ENCODE measurements around the gene JUNB.

DNA sequence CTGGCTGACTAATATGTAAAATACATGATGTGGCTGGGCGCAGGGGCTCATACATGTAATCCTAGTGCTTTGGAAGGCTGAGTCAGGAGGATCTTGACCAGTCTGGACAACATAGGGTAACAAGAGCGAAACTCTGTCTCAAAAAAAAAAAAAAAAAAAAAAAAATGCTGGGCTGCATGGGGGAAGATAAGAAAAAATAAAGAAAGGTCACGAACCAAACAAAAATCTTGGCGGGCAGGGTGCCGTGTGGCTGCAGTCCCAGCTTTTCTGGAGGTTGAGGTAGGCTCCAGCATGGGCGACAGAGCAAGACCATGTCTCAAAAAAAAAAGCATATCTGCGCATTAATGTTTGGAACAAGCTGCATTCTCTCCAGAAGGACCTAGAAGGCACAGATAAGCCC, 23.8 kb downstream of the JUNB start:
- TF ChIP-seq HDAC6 (IDR thresholded peaks at IDR 0.05; ENCODE audit: low read depth, low read length) (no peak), SIN3A (conservative IDR thresholded peaks at IDR 0.05 in 1 of 2, IDR thresholded peaks at IDR 0.05 in 1 of 2; ENCODE audit: low read depth in 1 of 2, low read length in 2 of 2) (no peak), POLR2A (IDR thresholded peaks at IDR 0.05; ENCODE audit: control extremely low read depth in 1 of 2, low read depth in 2 of 2, low read length in 2 of 2) (no peak), CHD1 (IDR thresholded peaks at IDR 0.05; ENCODE audit: low read depth, low read length) (no peak), SP1 (IDR thresholded peaks at IDR 0.05; ENCODE audit: low read depth, low read length) (no peak), CBX8 (IDR thresholded peaks at IDR 0.05; ENCODE audit: borderline replicate concordance, low read depth, low read length) (no peak), TAF1 (IDR thresholded peaks at IDR 0.05; ENCODE audit: low read depth, low read length) (no peak), SIRT6 (IDR thresholded peaks at IDR 0.05; ENCODE audit: low read length) (no peak), RXRA (IDR thresholded peaks at IDR 0.05; ENCODE audit: insufficient read depth, low read depth, low read length) (no peak)
- TF ChIP-seq, protein P1, sequence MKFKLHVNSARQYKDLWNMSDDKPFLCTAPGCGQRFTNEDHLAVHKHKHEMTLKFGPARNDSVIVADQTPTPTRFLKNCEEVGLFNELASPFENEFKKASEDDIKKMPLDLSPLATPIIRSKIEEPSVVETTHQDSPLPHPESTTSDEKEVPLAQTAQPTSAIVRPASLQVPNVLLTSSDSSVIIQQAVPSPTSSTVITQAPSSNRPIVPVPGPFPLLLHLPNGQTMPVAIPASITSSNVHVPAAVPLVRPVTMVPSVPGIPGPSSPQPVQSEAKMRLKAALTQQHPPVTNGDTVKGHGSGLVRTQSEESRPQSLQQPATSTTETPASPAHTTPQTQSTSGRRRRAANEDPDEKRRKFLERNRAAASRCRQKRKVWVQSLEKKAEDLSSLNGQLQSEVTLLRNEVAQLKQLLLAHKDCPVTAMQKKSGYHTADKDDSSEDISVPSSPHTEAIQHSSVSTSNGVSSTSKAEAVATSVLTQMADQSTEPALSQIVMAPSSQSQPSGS (IDR thresholded peaks at IDR 0.05; ENCODE audit: low read length): no peak
- TF ChIP-seq, protein P2, sequence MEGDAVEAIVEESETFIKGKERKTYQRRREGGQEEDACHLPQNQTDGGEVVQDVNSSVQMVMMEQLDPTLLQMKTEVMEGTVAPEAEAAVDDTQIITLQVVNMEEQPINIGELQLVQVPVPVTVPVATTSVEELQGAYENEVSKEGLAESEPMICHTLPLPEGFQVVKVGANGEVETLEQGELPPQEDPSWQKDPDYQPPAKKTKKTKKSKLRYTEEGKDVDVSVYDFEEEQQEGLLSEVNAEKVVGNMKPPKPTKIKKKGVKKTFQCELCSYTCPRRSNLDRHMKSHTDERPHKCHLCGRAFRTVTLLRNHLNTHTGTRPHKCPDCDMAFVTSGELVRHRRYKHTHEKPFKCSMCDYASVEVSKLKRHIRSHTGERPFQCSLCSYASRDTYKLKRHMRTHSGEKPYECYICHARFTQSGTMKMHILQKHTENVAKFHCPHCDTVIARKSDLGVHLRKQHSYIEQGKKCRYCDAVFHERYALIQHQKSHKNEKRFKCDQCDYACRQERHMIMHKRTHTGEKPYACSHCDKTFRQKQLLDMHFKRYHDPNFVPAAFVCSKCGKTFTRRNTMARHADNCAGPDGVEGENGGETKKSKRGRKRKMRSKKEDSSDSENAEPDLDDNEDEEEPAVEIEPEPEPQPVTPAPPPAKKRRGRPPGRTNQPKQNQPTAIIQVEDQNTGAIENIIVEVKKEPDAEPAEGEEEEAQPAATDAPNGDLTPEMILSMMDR (IDR thresholded peaks at IDR 0.05; ENCODE audit: control extremely low read depth in 1 of 3, insufficient read depth in 1 of 3, low read depth in 1 of 3, low read length in 3 of 3): no peak
